ENCODE results near the gene SEMA3E. TPM values are rescaled to one million over a fixed set of nuclear protein-coding genes. Genes with fewer than 3 reads are reported as not detected.

SEMA3E gene
- total RNA-seq, 1 experiment from 2014 or later = 7.3 TPM

DNA sequence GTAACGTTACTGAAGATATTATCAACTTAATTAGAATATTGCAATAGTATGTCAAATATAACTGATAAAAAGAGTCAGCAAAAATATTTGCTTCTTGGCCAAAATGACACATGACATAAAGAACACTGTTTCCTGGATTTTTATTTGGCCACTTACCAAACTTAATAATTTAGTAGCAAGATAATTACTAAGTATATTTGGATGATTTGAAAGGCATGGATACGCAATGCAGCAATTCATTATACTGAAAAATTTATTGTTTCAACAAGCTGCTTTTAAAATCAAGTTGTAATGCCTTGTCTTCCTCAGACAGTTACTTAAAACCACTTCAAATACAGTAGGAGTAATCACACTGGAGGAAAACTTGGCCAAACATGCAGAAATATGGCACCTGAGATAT, 234.0 kb downstream of the SEMA3E start:
- no peak for TF ChIP-seq SIN3A (IDR thresholded peaks at IDR 0.05; ENCODE audit: borderline replicate concordance, insufficient read depth, low read depth, low read length)
- TF ChIP-seq TCF7L2 (IDR thresholded peaks at IDR 0.05; ENCODE audit: low read depth, low read length) = no peak
- TF ChIP-seq POLR2AphosphoS5 (IDR thresholded peaks at IDR 0.05; ENCODE audit: low read depth, low read length) = no peak
- TF ChIP-seq, protein P1, sequence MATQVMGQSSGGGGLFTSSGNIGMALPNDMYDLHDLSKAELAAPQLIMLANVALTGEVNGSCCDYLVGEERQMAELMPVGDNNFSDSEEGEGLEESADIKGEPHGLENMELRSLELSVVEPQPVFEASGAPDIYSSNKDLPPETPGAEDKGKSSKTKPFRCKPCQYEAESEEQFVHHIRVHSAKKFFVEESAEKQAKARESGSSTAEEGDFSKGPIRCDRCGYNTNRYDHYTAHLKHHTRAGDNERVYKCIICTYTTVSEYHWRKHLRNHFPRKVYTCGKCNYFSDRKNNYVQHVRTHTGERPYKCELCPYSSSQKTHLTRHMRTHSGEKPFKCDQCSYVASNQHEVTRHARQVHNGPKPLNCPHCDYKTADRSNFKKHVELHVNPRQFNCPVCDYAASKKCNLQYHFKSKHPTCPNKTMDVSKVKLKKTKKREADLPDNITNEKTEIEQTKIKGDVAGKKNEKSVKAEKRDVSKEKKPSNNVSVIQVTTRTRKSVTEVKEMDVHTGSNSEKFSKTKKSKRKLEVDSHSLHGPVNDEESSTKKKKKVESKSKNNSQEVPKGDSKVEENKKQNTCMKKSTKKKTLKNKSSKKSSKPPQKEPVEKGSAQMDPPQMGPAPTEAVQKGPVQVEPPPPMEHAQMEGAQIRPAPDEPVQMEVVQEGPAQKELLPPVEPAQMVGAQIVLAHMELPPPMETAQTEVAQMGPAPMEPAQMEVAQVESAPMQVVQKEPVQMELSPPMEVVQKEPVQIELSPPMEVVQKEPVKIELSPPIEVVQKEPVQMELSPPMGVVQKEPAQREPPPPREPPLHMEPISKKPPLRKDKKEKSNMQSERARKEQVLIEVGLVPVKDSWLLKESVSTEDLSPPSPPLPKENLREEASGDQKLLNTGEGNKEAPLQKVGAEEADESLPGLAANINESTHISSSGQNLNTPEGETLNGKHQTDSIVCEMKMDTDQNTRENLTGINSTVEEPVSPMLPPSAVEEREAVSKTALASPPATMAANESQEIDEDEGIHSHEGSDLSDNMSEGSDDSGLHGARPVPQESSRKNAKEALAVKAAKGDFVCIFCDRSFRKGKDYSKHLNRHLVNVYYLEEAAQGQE (IDR thresholded peaks at IDR 0.05; ENCODE audit: insufficient read depth in 1 of 2, low read depth in 2 of 2, low read length in 1 of 2) = no peak
- TF ChIP-seq, protein P2, sequence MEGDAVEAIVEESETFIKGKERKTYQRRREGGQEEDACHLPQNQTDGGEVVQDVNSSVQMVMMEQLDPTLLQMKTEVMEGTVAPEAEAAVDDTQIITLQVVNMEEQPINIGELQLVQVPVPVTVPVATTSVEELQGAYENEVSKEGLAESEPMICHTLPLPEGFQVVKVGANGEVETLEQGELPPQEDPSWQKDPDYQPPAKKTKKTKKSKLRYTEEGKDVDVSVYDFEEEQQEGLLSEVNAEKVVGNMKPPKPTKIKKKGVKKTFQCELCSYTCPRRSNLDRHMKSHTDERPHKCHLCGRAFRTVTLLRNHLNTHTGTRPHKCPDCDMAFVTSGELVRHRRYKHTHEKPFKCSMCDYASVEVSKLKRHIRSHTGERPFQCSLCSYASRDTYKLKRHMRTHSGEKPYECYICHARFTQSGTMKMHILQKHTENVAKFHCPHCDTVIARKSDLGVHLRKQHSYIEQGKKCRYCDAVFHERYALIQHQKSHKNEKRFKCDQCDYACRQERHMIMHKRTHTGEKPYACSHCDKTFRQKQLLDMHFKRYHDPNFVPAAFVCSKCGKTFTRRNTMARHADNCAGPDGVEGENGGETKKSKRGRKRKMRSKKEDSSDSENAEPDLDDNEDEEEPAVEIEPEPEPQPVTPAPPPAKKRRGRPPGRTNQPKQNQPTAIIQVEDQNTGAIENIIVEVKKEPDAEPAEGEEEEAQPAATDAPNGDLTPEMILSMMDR (IDR thresholded peaks at IDR 0.05) = no peak
- no TSS peak for BruUV-seq (replicated peaks)
- Histone ChIP-seq H3K4me3 (ENCODE audit: low read depth in 2 of 2, low read length in 2 of 2) (no peak overlapping the region), H3K4me1 (ENCODE audit: control insufficient read depth, insufficient read depth, low read length) (no peaks in the 10 kb centered on the region), H3K9me3 (ENCODE audit: control insufficient read depth, insufficient read depth, low read depth, low read length) (no peaks in the 10 kb centered on the region), H3K27me3 (ENCODE audit: control insufficient read depth, insufficient read depth, low read length) (no peaks in the 10 kb centered on the region), H3K27ac (ENCODE audit: low read length) (no peak overlapping the region), H3K36me3 (ENCODE audit: control insufficient read depth, insufficient read depth, low read length) (no peaks in the 10 kb centered on the region)
- no peak for ATAC-seq
- intact Hi-C loops (cut with micrococcal nuclease; ENCODE audit: unreplicated experiment) = loop anchor here (5.0 kb wide), 1 partner anchor 97 kb away; no protein-coding TSS in a partner anchor
- POLR2A ChIA-PET = interaction anchor here (0.7 kb wide), 1 partner anchor 253 kb away, joined by 3 read pairs; no protein-coding TSS in a partner anchor
- CTCF ChIA-PET = no interaction called here
- in situ Hi-C loops (cut with HindIII; ENCODE audit: low pct_unique_long_range_greater_than_20kb, low sequenced_read_pairs) = no loop called here
- DNase-seq (ENCODE audit: low read depth, low spot score) = no peak

- DNase-seq (ENCODE audit: low read depth, low spot score) = no peak
- POLR2A ChIA-PET = no interaction called here
Observed at GRCh38 chr7:83413831-83414230, 235.1 kb downstream of the SEMA3E start.

More at GRCh38 chr7:83413831-83414230, 235.1 kb downstream of the SEMA3E start:
- Histone ChIP-seq H3K27me3 (ENCODE audit: control insufficient read depth, insufficient read depth, low read length) (no peaks in the 10 kb centered on the region), H3K27ac (ENCODE audit: low read length) (no peak overlapping the region), H3K4me1 (ENCODE audit: control insufficient read depth, insufficient read depth, low read length) (no peaks in the 10 kb centered on the region), H3K9me3 (ENCODE audit: control insufficient read depth, insufficient read depth, low read depth, low read length) (no peaks in the 10 kb centered on the region), H3K4me3 (ENCODE audit: low read depth in 2 of 2, low read length in 2 of 2) (no peak overlapping the region), H3K36me3 (ENCODE audit: control insufficient read depth, insufficient read depth, low read length) (no peaks in the 10 kb centered on the region)
- ATAC-seq = no peak
- no peak for TF ChIP-seq POLR2AphosphoS5 (IDR thresholded peaks at IDR 0.05; ENCODE audit: low read depth, low read length)
- TF ChIP-seq, protein P2 (IDR thresholded peaks at IDR 0.05) = no peak
- CTCF ChIA-PET = no interaction called here
- intact Hi-C loops (cut with micrococcal nuclease; ENCODE audit: unreplicated experiment) (loop anchor here (5.0 kb wide), 1 partner anchor 98 kb away; no protein-coding TSS in a partner anchor), in situ Hi-C loops (cut with HindIII; ENCODE audit: low pct_unique_long_range_greater_than_20kb, low sequenced_read_pairs) (no loop called here)
- no TSS peak for BruUV-seq (replicated peaks)

All from Panc1 (cell line).